ENCODE results near the gene CNEP1R1.

CNEP1R1 gene

GRCh38 chr16:50065241-50065623 is 40.2 kb downstream of the CNEP1R1 start:
- DNase-seq (ENCODE audit: low spot score), result no peak

GRCh38 chr16:50065624-50066481 is 40.8 kb downstream of the CNEP1R1 start, which contains the start of gene HEATR3:
HEATR3 (plus strand) TSS chr16:50065970; CDS start chr16:50066132, 162 bp downstream.
- DNase-seq (ENCODE audit: low spot score), result peak; percentile 97

GRCh38 chr16:50066482-50067289 is 41.7 kb downstream of the CNEP1R1 start:
- DNase-seq (ENCODE audit: low spot score), result no peak

DNA sequence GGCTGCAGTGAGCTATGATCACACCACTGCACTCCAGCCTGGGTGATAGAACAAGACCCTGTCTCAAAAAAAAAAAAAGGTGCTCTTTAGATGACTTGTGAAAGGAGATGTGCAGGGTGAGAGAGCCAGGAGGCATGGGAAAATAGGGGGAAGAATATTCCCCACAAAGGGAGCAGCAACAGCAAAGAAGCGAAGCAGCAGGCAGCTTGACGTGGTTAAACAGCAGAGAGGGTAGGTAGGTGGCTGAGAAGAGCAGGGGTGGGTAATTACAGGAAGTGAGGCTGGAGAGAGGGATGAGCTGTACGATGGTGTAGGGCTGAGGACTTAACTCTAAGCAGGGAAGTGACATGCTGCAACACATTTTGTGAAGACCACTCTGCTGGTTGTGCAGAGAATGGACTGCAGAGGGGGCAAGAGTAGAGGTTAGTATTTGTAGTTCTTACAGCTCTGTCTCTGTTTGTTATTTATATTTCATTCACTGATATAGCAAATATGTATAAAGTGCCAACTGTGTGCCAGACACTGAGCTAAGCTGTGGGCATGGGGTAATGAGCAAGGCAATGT is 42.3 kb downstream of the CNEP1R1 start:
- peak; percentile 34 for DNase-seq (ENCODE audit: low spot score)

DNA sequence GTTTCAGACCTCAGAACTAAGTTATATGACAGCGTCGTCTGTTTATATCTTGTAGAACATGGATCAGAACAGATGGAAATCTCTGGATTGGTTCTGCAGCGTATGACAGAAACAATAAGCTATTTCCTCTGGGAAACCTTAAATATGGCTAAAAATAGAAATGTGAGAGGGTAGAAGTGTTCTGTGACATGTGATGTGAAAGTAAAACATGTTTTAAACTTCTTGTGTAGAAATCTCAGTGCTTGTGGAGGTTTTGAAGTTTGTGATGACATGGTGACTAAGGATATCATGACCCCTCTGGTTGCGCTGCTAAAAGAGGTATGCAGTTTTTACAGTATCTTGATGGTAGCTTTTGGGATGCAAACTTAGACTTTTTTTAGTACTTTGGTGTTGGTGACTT is 43.5 kb downstream of the CNEP1R1 start:
- DNase-seq (ENCODE audit: low spot score), result no peak

DNA sequence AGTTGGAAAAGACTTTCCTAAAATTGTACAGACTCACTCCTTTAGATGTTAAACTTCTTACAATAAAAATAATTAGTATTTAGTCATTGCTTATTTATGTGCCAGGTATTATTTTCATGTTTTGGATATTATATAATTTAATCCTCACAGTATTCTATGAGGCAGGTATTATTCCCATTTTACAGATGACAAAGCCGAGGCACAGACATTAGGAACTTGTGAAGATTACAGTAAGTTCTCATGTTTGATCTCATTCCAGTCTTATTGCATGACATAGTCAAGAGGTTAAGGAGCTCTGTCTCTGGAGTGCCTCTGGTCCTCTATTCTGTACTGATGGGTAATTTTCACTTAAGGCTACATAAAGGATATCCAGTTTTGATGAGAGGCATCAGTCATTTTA is 44.0 kb downstream of the CNEP1R1 start:
- DNase-seq (ENCODE audit: low spot score), result no peak

GRCh38 chr16:50071075-50071671 is 46.1 kb downstream of the CNEP1R1 start:
- no peak for DNase-seq (ENCODE audit: low spot score)

DNA sequence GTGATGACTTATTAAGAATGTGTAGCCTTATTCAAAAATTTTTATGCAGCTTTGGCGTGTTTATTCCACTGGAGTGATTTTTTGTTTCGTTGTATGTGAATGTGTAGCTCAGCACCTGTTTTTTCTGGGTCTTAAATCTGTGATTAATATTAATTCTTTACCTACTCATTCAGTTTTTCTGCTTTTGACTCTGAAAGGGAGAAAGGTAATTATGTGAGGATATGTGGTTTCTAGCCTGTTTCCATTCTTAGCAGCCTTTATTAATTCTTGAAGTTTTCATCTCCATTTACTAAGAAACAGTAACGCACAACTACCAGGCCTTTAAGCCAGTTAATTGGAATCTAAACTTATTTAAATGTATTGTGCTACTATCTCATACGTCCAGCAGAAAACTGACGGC is 47.7 kb downstream of the CNEP1R1 start:
- DNase-seq (ENCODE audit: low spot score), result no peak

DNA sequence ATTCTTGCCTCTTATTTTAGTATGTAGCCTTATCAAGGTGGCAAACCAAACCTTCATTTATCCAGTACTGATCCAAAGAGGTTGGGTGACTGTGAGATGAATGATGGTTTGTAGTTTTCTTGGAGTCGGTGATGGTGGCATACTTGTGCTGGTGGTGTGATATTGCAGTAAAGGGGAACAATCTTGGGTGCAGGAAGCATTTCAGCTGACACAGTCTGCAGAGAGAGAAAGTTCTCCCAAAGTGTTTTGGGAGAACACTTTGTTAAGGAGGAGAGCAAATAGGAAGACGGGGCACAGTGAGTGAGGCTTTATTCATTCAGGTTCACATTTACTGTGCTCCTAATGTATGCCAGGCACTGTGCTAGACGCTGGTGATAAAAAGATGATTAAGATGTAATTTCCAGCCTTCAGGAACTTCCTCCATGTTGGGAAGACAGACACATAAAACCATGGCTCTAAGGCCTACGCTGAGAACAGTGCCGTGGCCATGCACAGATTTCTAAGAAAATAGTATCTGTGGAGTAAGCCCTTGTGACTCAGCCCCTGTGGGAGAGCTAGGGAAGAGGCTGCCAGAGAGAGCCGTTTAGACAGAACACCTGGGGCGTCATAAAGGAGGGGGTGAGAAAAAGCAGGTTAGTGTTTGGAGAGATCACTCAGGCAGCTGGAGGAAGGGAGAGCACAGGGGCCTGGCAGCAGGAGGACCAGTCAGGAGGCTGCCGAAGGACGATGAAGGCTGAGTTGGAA is 54.5 kb downstream of the CNEP1R1 start:
- no peak for DNase-seq (ENCODE audit: low spot score)

DNA sequence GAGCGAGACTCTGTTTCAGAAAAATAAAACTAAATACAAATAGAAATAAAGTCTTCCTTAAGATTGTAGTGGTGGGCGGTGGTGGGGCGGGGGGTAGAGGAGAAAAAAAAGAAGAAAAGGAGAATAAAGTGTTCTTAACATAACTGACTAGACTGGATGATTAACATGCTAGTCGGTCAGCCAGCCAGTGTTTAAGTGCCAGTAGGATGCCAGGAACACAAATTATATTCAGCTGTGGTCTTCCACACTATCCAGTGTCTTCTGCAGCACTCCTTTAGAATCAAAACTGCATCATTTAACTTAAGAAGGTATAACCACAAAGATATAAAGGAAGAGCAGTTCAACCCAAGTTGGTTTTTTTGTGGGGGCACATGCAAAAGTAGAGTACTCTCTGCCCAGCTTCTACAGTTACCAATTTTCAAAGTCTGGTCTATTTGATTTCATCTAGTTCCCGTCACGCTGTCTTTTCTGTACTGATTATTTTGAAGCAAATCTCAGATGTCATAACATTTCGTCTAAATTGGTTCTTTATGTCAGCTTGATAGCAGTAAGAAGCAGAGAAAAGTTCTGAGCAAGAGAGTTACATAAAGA is 56.5 kb downstream of the CNEP1R1 start:
- no peak for DNase-seq (ENCODE audit: low spot score)

GRCh38 chr16:50083996-50084395 is 59.0 kb downstream of the CNEP1R1 start:
- DNase-seq (ENCODE audit: low spot score), result no peak

DNA sequence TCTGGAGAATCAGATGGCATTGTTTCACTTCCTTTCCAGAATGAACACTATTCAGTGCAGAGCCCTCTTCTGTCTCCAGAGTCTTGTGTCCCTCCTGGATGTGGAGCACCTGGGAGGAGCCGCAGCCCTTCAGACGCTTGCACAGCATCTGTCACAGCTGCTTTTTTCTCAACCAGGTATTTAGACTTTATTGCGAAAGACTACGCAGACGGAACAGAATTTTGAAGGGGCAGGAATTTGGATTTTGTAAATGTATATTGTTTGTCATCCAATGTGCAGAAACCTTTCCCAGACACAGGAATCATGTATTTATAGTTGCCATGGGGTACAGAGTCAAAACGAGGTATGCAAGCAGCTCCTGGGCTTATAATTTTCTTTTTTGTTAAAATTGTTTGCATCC is 61.2 kb downstream of the CNEP1R1 start:
- no peak for DNase-seq (ENCODE audit: low spot score)

Data from CD4-positive, alpha-beta T cell treated with Interleukin-15 for 4 hours (primary cell).